ENCODE measurements around the gene TEFM. TPM values are rescaled to one million over a fixed set of nuclear protein-coding genes. Genes with fewer than 3 reads are reported as not detected.

TEFM gene
- total RNA-seq, 1 donor from 2014 or later = 11.8 TPM

DNA sequence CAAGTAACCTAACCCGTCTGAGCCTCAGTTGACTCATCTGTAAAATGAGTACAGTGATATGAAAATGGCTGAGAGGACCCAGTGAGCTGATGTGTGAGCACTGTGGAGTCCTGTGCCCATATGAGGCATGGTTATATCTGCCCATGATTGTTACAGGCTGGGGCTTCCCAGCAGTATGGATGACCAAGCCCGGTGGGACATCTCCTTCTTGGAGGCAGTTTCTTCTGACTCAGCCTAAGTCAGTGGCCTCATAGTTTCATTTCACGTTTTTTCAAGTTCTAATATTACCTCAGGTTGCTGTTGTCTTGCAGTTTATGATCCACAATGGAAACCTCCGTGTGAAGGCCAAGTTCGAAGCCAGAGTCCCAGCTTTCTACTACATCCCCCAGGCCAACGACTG lies 20.5 kb upstream of the TEFM start:
- H3K4me1 Mint-ChIP-seq (ENCODE audit: unreplicated experiment) = peaks cover 4% of the 10 kb centered on the region
- H3K27ac Mint-ChIP-seq (ENCODE audit: unreplicated experiment) = no peak overlapping the region
- TF ChIP-seq, protein P1, sequence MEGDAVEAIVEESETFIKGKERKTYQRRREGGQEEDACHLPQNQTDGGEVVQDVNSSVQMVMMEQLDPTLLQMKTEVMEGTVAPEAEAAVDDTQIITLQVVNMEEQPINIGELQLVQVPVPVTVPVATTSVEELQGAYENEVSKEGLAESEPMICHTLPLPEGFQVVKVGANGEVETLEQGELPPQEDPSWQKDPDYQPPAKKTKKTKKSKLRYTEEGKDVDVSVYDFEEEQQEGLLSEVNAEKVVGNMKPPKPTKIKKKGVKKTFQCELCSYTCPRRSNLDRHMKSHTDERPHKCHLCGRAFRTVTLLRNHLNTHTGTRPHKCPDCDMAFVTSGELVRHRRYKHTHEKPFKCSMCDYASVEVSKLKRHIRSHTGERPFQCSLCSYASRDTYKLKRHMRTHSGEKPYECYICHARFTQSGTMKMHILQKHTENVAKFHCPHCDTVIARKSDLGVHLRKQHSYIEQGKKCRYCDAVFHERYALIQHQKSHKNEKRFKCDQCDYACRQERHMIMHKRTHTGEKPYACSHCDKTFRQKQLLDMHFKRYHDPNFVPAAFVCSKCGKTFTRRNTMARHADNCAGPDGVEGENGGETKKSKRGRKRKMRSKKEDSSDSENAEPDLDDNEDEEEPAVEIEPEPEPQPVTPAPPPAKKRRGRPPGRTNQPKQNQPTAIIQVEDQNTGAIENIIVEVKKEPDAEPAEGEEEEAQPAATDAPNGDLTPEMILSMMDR (IDR thresholded peaks at IDR 0.05; ENCODE audit: unreplicated experiment) = no peak
- peaks cover 5% of the 10 kb centered on the region for H3K36me3 Mint-ChIP-seq (ENCODE audit: low read depth, unreplicated experiment)
- no peak overlapping the region for H3K4me3 Mint-ChIP-seq (ENCODE audit: unreplicated experiment)
- no peaks in the 10 kb centered on the region for H3K9me3 Mint-ChIP-seq (ENCODE audit: unreplicated experiment)
- DNase-seq (ENCODE audit: low spot score) = no peak
- H3K27me3 Mint-ChIP-seq (ENCODE audit: unreplicated experiment) = peaks cover 16% of the 10 kb centered on the region

- Mint-ChIP-seq H3K27me3 (ENCODE audit: unreplicated experiment) (peaks cover 17% of the 10 kb centered on the region), H3K4me3 (ENCODE audit: unreplicated experiment) (no peak overlapping the region), H3K9me3 (ENCODE audit: unreplicated experiment) (no peaks in the 10 kb centered on the region), H3K4me1 (ENCODE audit: unreplicated experiment) (peaks cover 12% of the 10 kb centered on the region), H3K36me3 (ENCODE audit: low read depth, unreplicated experiment) (peaks cover 7% of the 10 kb centered on the region), H3K27ac (ENCODE audit: unreplicated experiment) (no peak overlapping the region)
- no peak for DNase-seq (ENCODE audit: low spot score)
- TF ChIP-seq, protein P1 (IDR thresholded peaks at IDR 0.05; ENCODE audit: unreplicated experiment) = no peak
Observed at GRCh38 chr17:30924341-30924740, 18.3 kb upstream of the TEFM start.

GRCh38 chr17:30922235-30923030 lies 16.4 kb upstream of the TEFM start:
- peaks cover 12% of the 10 kb centered on the region for H3K4me1 Mint-ChIP-seq (ENCODE audit: unreplicated experiment)
- no peaks in the 10 kb centered on the region for H3K9me3 Mint-ChIP-seq (ENCODE audit: unreplicated experiment)
- peak; percentile 10 for DNase-seq (ENCODE audit: low spot score)
- H3K27ac Mint-ChIP-seq (ENCODE audit: unreplicated experiment) = no peak overlapping the region
- peaks cover 7% of the 10 kb centered on the region for H3K36me3 Mint-ChIP-seq (ENCODE audit: low read depth, unreplicated experiment)
- H3K4me3 Mint-ChIP-seq (ENCODE audit: unreplicated experiment) = peak overlapping the region; percentile 89
- TF ChIP-seq, protein P1 (IDR thresholded peaks at IDR 0.05; ENCODE audit: unreplicated experiment) = no peak
- peaks cover 15% of the 10 kb centered on the region for H3K27me3 Mint-ChIP-seq (ENCODE audit: unreplicated experiment)

GRCh38 chr17:30921544-30922196 lies 15.6 kb upstream of the TEFM start, which contains the start of gene ADAP2:
TSS of gene ADAP2 (plus strand) at chr17:30921945. CDS start at chr17:30922015, 70 bp downstream.
- Mint-ChIP-seq H3K27me3 (ENCODE audit: unreplicated experiment) (peaks cover 15% of the 10 kb centered on the region), H3K36me3 (ENCODE audit: low read depth, unreplicated experiment) (peaks cover 7% of the 10 kb centered on the region), H3K4me1 (ENCODE audit: unreplicated experiment) (peaks cover 12% of the 10 kb centered on the region), H3K27ac (ENCODE audit: unreplicated experiment) (no peak within 1 kb of the TSS), H3K4me3 (ENCODE audit: unreplicated experiment) (peak within 1 kb of the TSS; percentile 89), H3K9me3 (ENCODE audit: unreplicated experiment) (no peaks in the 10 kb centered on the region)
- TF ChIP-seq, protein P1 (IDR thresholded peaks at IDR 0.05; ENCODE audit: unreplicated experiment) = no peak
- DNase-seq (ENCODE audit: low spot score) = peak; percentile 29

Measured in endothelial cell (in vitro differentiated cells).